ENCODE results near the gene OLIG1. TPM values are rescaled to one million over a fixed set of nuclear protein-coding genes. Genes with fewer than 3 reads are reported as not detected.

Gene OLIG1
- total and polyA plus RNA-seq, 2 of the 13 experiments (the other 11 are each of a cell fraction or from before 2014, with no cell fraction given), result not detected

DNA sequence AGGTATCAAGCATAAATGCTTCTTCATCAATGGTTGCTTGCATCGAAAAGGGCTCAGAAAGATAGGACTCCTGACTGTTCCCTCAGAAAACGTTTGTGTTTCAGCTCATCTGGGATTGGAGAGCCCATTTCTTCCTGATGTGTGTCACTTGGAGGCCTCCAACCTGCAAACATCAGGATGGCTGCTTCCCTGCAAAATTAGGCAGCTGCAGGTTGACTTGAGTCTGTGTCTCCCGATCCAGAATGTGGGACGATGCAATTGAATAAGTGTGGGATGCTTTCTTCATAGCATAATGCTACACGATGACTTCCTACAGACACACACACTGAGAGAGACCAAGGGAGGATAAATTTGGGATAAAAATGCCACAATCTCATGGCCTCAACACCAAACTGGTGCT, 42.2 kb downstream of the OLIG1 start:
- CTCF ChIA-PET (ENCODE audit: low intra/inter-chr PET ratio, low total read pairs), result no interaction called here
- no peak for TF ChIP-seq SOX5 (CRISPR knock-in tag; IDR thresholded peaks at IDR 0.05; ENCODE audit: borderline replicate concordance)
- TF ChIP-seq, protein P1, sequence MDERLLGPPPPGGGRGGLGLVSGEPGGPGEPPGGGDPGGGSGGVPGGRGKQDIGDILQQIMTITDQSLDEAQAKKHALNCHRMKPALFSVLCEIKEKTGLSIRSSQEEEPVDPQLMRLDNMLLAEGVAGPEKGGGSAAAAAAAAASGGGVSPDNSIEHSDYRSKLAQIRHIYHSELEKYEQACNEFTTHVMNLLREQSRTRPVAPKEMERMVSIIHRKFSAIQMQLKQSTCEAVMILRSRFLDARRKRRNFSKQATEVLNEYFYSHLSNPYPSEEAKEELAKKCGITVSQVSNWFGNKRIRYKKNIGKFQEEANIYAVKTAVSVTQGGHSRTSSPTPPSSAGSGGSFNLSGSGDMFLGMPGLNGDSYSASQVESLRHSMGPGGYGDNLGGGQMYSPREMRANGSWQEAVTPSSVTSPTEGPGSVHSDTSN (CRISPR knock-in tag; IDR thresholded peaks at IDR 0.05), result no peak
- TF ChIP-seq, protein P2, sequence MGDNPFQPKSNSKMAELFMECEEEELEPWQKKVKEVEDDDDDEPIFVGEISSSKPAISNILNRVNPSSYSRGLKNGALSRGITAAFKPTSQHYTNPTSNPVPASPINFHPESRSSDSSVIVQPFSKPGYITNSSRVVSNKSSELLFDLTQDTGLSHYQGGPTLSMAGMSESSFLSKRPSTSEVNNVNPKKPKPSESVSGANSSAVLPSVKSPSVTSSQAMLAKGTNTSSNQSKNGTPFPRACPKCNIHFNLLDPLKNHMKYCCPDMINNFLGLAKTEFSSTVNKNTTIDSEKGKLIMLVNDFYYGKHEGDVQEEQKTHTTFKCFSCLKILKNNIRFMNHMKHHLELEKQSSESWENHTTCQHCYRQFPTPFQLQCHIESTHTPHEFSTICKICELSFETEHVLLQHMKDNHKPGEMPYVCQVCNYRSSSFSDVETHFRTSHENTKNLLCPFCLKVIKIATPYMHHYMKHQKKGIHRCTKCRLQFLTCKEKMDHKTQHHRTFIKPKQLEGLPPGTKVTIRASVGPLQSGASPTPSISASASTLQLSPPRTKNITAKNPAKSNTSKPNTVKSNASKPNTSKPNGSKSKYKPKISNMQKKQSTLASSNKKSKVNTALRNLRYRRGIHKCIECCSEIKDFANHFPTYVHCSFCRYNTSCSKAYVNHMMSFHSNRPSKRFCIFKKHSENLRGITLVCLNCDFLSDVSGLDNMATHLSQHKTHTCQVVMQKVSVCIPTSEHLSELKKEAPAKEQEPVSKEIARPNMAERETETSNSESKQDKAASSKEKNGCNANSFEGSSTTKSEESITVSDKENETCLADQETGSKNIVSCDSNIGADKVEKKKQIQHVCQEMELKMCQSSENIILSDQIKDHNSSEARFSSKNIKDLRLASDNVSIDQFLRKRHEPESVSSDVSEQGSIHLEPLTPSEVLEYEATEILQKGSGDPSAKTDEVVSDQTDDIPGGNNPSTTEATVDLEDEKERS (CRISPR knock-in tag; IDR thresholded peaks at IDR 0.05), result no peak
- TF ChIP-seq ZNF282 (IDR thresholded peaks at IDR 0.05; ENCODE audit: partially characterized antibody), result no peak
- no peak for TF ChIP-seq NPAS2 (CRISPR knock-in tag; IDR thresholded peaks at IDR 0.05; ENCODE audit: borderline replicate concordance)
- TF ChIP-seq BRD4 (CRISPR knock-in tag; IDR thresholded peaks at IDR 0.05), result no peak
- TF ChIP-seq, protein P3, sequence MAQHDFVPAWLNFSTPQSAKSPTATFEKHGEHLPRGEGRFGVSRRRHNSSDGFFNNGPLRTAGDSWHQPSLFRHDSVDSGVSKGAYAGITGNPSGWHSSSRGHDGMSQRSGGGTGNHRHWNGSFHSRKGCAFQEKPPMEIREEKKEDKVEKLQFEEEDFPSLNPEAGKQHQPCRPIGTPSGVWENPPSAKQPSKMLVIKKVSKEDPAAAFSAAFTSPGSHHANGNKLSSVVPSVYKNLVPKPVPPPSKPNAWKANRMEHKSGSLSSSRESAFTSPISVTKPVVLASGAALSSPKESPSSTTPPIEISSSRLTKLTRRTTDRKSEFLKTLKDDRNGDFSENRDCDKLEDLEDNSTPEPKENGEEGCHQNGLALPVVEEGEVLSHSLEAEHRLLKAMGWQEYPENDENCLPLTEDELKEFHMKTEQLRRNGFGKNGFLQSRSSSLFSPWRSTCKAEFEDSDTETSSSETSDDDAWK (CRISPR knock-in tag; IDR thresholded peaks at IDR 0.05), result no peak
- Histone ChIP-seq H3K4me1 (ENCODE audit: insufficient read depth, low read length) (no peaks in the 10 kb centered on the region), H3K79me2 (ENCODE audit: insufficient read depth, low read length) (no peaks in the 10 kb centered on the region), H3K9ac (ENCODE audit: insufficient read depth, low read depth, low read length) (no peak overlapping the region), H4K20me1 (ENCODE audit: insufficient read depth, low read length) (no peaks in the 10 kb centered on the region), H3K27ac (ENCODE audit: extremely low read length, insufficient read depth, low read length) (no peak overlapping the region), H2AFZ (ENCODE audit: low read length) (no peak overlapping the region), H3K4me3 (replicated peaks in 1 of 3; ENCODE audit: insufficient read depth in 1 of 3, low read depth in 2 of 3, low read length in 3 of 3) (no peak overlapping the region), H3K27me3 (ENCODE audit: control insufficient read depth in 1 of 2, insufficient read depth in 2 of 2, low read length in 2 of 2) (peaks cover 4 to 82% of the 10 kb centered on the region in 2 experiments; a peak in 4 of 5 replicates), H3K4me2 (ENCODE audit: low read depth, low read length) (no peak overlapping the region), H3K9me3 (ENCODE audit: low read length) (no peaks in the 10 kb centered on the region), H3K36me3 (replicated peaks in 1 of 2; ENCODE audit: control insufficient read depth in 1 of 2, insufficient read depth in 2 of 2, low read length in 2 of 2) (no peaks in the 10 kb centered on the region)
- intact Hi-C loops (cut with micrococcal nuclease; ENCODE audit: unreplicated experiment) (no loop called here), in situ Hi-C loops (cut with HindIII; ENCODE audit: extremely low pct_ligation_motif_present, low pct_unique_long_range_greater_than_20kb) (no loop called here)
- ATAC-seq (no peak), DNase-seq (ENCODE audit: low spot score) (no peak), FAIRE-seq (no peak)
- no TSS peak for BruUV-seq (replicated peaks)
- POLR2A ChIA-PET, result no interaction called here
- 2% methylated on average over 5 of the region's 5 CpGs for WGBS (ENCODE audit: low lambda C conversion rate)

Data from HepG2 (cell line).